Measurements from ENCODE around the gene MAML2.

MAML2 gene

DNA sequence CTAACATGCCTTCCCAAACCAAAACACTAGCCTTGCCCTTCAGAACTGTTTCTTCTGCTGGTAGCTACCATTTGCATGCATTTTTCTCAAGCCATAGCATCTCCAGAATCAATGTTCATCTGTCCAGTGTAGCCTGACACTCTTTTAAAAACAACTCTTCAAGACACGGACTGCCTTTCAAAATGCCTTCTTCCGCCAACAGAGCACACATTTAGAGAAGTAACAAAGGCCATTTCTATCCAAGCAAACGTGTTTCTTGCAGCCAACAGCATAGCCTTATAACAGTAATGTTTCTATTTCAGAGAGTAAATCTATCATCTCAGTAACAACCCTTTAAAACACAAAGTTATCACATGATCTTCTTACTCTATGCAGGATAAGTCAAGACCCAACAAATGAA lies 275.8 kb downstream of the MAML2 start:
- DNase-seq (ENCODE audit: low read depth) = no peak

DNA sequence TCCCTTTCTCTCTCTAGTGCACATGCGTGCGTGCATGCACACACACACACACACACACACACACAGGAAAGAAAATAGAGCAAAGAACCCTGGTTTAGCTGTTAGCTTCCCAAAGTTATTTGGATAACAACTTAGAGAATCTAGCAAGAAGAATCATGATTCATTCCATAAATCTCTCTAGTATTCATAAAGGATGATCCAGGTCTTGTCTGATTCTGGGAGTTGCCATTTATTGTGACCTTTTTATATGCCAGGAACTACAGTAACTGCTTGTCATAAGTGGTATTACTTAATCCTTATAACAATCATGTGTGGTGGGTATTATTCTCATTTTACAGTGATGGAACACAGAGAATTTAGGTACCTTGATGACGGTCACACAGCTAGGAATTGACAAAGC lies 277.6 kb downstream of the MAML2 start:
- DNase-seq (ENCODE audit: low read depth) = peak; percentile 25

DNA sequence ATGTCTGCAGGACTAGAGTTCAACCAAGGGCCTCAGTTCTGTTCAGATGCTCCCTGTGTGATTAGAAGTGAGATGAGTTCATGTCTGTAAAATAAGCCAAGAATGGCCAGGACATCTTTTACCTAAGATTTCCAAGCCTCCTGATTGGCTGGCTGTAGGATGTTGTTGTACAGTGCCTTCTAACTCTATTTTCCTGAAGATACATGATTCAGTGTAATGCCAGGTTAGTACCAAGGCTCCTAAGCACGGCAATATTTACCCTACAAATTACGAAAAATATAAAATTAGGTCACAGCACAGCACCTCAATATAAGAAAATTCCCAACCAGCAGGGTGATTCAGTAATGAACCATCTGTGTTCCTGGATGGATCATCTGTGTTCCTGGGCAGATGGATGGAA lies 279.1 kb downstream of the MAML2 start:
- no peak for DNase-seq (ENCODE audit: low read depth)

DNA sequence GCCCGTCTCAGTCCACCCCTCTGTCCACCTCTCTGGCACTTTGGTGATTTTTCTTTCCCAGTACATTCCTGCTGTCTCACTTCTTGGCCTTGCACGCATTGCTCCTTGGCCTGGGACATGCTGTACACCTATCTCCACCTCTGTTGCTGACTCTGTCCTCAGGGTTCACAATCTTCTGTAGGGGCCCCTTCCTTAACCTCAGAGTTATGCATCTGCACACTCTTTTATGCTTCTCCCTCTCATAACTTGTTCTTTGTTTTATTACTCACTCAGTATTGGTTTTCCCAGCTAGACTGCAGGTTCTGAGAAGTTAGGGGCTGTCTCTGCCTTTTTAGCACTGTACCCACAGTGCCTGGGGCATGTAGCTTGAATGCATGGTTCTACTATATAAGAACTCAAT lies 279.9 kb downstream of the MAML2 start:
- no peak for DNase-seq (ENCODE audit: low read depth)

DNA sequence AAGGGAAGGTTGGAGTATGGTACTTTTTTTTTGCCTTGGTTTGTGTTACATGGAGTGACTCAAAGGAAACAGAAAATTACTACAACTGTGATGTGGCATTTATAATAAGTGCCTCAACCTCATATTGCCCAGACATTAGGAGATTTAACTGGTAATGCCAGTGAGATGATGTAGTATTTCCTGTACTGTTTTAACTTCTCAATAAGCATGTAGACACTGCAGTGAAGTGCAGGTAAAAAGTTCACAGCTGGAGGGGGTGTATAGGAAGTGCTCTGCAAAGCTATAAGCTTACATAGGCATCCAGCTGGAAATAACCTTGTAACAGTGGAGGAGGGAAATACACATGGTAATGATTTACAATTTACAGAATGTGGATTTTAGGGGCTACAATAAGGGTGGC lies 280.9 kb downstream of the MAML2 start:
- DNase-seq (ENCODE audit: low read depth) = peak; percentile 27

DNA sequence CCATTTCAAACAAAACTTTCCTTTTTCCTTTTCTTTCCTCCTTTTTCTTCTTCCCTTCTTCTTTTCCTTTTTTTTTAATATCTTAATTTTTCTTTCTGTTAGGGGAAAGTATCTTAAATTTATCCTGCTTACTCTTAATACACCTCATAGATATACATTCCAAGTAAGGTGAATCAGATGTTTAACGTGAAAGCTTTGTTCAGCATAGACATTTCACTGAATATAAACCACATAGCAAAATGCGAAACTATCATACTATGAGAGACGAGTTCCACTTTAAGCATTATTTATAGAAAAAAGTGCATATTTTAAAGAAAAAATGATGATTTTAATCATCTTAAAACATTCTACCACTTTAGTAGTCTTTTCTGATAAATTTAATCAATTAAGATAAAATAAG lies 281.3 kb downstream of the MAML2 start:
- no peak for DNase-seq (ENCODE audit: low read depth)

DNA sequence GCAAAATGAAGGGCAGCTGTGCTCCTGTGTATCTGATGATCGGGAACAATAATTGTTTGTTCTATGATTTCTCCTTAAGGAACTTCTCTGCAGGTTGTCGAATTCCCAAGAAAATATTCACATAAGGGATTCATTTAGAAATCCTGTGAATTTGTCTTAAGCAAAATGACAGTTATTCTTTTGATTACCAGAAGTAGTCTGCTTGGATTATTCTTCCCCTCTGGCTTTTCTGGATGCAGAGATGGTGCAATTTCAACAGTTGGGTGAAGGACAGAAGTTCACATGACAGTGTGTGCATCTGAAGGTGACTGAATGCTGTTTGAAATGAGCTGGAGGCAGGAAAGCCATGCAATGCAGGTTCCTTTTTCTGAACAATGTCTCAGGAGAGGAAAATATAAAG lies 281.9 kb downstream of the MAML2 start:
- peak; percentile 29 for DNase-seq (ENCODE audit: low read depth)

DNA sequence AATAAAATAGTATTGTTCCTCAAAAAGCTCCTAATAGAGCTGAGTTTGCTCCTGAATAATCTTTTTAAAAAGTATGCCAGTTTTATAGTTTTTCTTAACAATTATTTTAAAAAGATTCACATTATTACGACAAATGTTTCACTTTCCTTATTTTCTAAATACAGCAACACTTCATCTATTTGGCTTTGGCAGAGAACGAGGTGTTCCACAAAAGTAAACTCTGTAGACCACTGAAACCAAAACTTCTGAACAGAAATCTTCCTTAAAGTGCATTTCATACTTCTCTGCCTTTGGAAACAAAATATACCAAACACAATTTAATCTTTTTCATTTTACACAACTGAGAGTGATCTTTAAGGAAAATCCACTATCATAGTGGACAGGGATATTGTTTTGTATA lies 285.5 kb downstream of the MAML2 start:
- DNase-seq (ENCODE audit: low read depth) = no peak

DNA sequence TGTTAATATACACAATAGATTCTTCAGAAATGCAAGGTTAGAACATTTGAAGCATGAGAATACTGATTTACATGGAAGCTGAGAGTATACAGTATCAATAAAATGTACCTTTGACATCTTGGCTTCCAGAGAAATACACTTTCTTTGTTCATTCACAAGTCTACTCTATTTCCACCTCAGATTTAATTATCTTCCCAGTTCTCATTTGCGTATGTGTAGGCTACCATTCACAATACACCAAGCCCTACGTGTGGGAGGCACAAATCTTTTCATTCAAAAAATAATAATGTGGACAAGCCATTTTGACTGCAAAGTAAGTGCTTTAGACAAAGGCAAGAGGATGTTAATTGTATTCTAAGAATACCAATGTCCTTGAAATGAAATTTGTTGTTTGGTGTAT lies 286.4 kb downstream of the MAML2 start:
- DNase-seq (ENCODE audit: low read depth) = no peak

DNA sequence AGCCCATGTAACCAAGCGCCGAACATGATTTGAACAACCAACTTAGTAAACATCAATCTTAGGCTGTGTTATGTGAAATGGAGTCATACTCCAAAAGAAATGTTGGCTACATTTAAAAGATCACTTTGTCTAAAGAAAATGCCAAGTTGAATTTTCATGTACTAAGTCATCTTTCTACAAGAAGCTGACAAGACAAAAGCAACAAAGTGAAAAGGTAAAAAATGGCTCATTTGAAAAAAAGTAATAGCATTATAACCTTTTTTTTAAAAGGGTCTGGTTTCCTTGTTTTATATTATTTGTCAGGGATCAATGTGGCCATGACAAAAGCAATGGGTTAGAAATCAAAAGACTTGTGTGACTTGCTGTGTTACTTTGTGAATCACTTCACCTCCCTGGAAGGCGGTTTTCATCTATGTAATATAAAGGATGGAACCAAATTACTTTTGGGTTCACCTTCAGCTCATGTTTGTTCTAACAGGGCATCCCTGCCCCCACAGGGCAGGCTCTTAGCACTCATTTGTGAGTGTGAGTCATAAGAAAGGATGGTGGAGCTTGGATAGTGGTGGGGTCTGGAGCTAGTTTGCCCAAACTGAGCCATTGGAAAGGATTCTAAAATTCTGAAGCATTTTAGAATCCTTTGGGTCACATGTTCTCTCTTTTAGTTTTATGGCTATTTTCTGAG lies 287.1 kb downstream of the MAML2 start:
- DNase-seq (ENCODE audit: low read depth) = peak; percentile 60

DNA sequence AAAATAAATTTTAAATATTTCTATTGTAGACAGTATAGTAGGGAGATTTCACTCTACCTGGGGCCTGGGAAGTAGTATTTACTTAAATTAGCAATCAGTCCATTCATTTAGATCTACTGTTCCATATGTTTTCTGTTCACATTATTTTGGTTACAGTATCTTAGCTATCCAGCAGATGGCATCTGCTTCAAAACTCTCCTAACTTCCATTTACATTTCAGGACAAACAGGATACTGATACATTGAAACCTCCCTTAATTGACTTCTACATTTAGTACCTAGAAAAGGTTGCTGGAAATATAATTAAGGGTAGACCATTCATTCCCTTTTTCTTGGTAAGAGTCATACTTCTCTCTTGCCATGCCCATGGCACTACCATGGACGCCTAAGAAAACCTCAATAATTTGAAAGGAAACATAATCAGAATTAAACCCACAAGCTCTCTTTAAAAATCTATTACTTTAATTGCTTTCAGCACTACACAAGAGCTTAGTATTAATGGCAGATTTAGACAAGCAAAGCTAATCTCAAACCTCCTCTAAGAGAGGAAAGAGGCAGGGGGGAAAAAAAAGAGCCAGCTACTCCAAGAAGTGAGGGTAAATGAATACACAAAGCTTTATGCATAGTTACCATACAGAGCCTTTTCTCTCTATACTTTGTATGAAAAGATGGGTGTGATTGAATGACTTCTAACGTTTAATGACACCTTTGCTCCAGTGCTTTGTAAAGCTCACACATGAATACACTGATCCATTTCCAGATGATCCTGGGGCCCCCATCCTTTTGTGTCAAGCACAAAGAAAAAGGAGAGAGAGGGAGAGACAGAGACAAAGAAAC lies 287.9 kb downstream of the MAML2 start:
- peak; percentile 56 for DNase-seq (ENCODE audit: low read depth)

DNA sequence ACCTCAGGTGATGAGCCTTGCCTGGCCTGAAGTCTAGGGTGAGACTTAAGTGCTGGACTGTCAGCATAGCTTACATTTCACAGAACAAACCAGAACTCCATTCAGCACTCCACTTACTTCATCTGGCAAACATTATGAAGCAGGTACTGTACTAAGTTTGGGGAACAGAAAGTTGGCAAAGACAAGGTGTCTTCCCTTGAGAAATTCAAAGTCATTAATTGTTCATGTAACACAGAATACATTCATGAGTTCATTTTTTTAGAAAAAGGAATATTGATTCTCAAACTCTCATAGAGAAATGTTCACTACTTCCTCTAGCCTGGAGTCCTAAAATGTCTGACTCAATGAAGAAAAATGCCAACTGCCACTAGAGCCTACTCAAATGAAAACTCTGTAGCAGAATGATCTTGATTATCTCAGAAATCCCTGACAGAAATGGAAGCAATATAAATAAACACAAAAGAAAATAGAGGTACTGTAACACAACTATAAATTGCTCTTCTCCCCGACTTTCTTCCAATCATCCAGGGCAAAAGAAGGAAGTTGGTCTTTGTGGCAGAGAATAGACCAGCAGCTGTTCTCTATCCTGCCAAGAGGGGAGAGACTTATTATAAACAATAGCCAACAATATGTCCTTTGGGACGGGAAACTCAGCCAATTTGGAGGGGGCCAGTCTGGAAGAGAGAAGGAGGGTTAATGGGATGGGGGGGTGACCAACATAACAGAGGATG lies 289.9 kb downstream of the MAML2 start:
- no peak for DNase-seq (ENCODE audit: low read depth)

DNA sequence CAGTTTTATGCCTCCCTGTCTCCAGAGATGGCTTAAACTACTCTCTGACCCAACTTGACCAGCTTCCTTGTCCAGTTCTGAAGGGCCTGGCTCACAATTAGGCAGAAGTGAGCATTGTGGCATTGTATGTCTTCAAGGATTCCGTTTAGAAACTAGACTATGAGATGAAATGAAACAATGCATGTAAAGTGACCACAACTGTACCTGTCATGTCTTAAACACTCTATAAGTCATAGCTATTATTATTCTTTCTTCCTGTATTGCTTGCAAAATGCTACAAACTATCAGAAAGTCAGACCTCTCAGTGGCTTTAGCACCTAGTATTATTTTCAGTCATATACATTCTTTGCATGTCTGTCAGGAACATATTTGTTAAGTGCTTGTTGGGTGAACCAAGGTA lies 291.2 kb downstream of the MAML2 start:
- no peak for DNase-seq (ENCODE audit: low read depth)

DNA sequence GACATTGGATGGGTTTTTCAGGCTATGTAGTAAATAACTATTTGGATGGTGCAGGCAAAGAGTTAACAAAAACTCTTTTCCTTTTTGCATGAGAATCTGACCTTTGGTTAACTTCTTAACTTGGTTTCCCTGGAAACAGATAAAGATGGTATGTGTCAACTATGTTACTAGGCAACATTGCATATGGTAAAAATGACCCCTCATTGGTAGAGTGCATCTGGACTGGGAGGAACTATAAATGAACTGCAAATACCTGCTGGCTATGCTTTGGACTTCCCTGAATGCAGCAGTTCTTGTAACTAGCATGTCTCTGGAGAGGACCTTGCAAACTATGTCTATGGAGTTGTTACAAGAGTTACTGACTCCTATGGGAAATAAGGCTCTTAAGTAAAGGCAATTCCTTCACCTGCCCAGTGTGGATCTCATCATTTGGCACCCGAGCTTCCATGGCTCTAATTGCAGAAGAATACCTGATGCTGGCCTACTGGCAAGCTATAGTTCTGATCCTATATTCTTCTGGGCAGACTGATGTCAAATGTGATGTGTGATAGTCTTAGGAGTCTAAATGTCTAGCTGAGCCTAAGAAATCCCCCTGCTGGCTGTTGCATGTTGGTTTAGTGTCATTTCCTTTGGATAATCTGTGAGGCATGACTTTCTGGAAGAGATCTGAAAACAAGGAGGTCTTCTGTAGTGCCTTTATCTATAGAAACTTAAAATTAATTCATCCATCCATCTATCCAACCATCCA lies 292.4 kb downstream of the MAML2 start:
- peak; percentile 91 for DNase-seq (ENCODE audit: low read depth)

DNA sequence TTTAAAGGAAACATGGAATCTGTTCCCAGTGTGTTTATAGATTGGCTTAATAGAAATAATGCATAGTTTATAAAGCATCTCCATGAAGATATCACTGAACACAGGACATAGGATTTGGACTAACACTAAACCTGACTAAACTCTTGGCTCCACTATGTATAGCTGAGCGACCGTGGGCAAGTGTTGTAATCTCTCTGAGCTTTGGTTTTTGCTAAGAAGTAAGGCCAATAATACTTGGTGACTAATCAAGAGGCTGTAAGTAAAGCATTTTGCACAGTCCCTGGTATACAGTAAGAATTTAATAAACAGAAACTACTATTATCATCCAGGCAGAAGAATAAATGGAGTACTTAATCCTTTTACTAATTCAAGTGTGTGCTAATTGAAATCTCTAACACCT lies 293.6 kb downstream of the MAML2 start:
- peak; percentile 78 for DNase-seq (ENCODE audit: low read depth)

DNA sequence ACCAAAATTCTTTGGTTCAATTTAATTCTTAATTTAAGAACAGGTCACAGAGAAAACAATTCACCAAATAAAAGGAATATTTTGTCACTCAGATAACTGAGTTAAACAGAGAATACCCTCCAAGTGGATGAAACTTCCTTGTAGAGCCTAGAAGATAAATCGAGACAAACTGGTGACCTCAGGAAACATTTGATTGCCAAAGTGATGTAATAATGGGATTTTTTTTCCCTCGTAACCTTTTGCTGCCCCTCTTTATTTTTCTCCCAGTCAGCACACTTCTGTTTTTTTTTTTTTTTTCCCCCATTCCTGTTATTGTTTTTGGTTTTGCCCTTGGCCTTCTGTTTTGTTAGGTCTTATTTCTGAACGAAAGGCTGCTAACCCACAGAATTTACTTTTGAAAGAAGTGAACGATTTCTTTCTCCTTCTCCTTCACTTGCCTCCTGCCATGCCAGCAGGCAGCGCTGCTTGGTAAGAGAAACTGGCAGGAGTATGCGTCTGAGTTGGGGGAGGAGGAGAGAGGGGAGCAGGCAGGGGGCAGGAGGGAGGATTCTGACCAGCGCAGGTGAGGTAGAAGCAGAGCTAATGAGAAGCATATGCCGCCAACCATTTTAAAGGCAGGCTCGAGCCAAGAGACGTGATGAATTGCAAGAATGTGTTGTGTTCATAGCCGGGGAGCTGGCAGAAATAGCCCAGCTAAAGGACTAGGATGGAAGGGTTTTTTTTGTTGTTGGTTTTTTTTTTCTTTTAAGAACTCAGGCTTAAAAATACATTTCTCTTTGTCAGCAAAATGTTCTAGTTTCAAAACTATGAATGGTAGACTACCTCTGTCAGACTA lies 297.2 kb downstream of the MAML2 start:
- DNase-seq (ENCODE audit: low read depth) = peak; percentile 59

DNA sequence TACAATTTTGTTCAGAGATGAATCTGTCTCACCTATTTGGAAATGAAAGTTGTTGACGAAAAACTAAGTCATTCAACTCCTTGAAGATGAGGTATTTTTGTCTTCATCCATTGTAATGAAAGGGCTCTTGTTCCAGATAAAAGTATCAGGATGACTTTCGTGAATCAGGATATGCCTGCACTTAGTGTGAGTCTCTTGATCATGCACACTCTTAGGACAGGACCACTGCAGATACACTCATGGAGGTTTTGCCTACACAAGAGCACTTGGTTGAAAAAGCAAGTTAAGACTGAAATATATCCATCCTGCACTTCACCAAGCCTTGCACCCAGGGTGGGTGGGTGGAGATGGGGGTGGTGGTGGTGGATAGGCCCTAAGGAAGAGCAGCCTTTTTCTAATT lies 298.2 kb downstream of the MAML2 start:
- no peak for DNase-seq (ENCODE audit: low read depth)

DNA sequence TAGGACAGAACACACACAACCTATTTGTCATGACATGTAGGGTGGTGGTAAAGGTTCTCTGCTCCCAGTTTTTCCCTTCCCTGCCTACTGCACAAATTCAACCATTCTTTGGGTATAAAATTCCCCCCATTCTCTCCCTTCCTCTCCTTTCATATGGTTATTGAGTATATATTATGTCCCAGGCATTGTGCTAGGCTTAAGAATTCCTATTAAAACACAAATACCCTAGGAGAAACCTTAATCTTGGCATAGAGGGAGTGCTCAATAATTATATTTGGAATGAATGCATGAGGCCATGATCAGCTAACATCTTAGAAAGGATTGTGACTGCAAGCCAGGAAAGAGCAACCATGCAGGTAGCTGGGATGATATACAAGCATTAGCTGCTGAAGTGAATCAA lies 298.7 kb downstream of the MAML2 start:
- no peak for DNase-seq (ENCODE audit: low read depth)

DNA sequence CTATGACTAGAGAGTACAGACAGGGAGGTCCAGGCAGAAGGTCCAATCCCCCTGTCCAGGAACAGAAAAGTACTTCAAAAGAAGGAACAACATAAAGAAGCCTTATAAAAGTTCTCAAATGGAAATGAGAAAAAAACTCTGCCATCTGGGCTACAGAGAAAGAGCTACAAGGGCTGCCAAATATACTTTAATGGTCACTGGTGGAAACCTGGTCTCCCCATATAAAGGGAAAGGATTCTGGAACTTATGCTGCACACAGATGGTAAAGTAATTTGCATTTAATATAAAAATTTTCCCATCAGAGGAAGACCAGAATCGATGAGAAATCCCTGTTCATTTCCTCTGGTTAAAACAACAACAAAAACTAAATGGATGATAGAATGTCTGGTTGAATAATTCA lies 299.7 kb downstream of the MAML2 start:
- no peak for DNase-seq (ENCODE audit: low read depth)

DNA sequence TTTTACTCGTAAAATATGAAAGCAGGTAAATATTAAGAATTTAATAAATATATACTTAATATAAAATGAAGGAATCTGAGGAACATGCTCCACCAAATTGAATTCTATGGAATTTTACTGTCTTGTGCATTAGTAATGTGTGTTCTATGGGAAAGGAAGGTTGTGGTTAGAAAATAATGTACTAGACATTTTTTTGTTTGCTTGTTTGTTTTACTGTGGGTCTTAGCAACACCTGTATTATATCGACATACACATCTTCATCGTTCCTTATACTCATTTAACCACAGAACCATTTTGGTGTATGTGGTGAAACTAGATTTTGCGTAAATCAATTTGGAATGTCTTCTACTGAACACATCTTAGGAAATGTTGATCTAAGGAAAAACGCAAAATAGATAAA lies 304.9 kb downstream of the MAML2 start:
- peak; percentile 57 for DNase-seq (ENCODE audit: low read depth)

DNA sequence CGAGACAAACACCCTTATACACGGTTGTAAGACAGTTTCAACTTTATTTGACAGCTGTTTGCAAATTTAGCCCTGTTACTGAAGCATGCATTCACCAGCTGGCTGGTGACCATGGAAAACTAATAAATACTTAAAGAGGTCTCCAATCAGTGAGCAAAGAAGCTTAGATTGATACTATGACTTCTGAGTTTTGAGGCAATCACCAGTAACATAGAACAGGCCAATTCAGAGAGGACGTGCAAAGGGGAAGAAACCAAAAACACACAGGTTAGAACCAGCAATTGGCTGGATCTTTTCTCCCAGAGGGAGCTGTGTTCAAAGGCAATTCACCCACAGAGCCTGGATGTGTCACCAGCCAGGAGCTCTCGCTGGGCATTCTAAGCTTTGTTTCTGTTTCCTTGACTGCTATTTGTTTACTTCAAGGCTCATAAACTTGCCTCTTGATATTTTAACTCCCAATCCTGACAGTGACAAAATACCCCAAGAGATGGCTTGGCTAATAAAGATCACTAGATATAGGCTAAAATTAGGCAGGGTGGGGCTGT lies 305.5 kb downstream of the MAML2 start:
- peak; percentile 68 for DNase-seq (ENCODE audit: low read depth)
